HEK293T (cell line): ENCODE data around the gene MX1.

Source experiments
- BHLHE40 ChIP-seq: fragments of 450-650 bp; IDR thresholded peaks from 2 replicates; pipeline ENCODE4 v1.6.1; 2016; ENCODE audit warnings: mild to moderate bottlenecking, moderate library complexity, borderline replicate concordance
- FOXA1 ChIP-seq: fragments of 450-650 bp; IDR thresholded peaks from 2 replicates; pipeline ENCODE4 v1.6.1; 2016; ENCODE audit warnings: mild to moderate bottlenecking
- FOXM1 ChIP-seq: fragments of 450-650 bp; IDR thresholded peaks from 2 replicates; pipeline ENCODE4 v1.6.1; 2017; ENCODE audit warnings: mild to moderate bottlenecking, borderline replicate concordance
- TARDBP ChIP-seq: fragments of 450-650 bp; IDR thresholded peaks from 2 replicates; pipeline ENCODE4 v1.6.1; 2016
- ZNF384 ChIP-seq: fragments of 450-650 bp; IDR thresholded peaks from 2 replicates; pipeline ENCODE4 v1.6.1; 2016

DNA sequence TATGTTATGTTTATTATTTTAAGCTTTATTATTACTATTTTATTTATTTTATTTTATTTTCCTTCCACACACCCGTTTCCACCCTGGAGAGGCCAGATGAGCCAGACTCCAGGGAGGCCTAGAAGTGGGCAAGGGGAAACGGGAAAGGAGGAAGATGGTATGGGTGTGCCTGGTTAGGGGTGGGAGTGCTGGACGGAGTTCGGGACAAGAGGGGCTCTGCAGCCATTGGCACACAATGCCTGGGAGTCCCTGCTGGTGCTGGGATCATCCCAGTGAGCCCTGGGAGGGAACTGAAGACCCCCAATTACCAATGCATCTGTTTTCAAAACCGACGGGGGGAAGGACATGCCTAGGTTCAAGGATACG is 468 bp upstream of the MX1 start:
- TF ChIP-seq BHLHE40 = no peak
- no peak for TF ChIP-seq ZNF384
- TF ChIP-seq FOXM1 = no peak
- no peak for TF ChIP-seq FOXA1
- TF ChIP-seq TARDBP = no peak
